HG03439 (cell line): ENCODE data around the gene VASN.

Experiments
- ATAC-seq: cut with Tn5 transposase; IDR thresholded peaks from one replicate; pipeline ENCODE4 v1.9.1; 2021; ENCODE audit warnings: mild to moderate bottlenecking, moderate library complexity; ENCODE audit not compliant: unreplicated experiment

The VASN gene

DNA sequence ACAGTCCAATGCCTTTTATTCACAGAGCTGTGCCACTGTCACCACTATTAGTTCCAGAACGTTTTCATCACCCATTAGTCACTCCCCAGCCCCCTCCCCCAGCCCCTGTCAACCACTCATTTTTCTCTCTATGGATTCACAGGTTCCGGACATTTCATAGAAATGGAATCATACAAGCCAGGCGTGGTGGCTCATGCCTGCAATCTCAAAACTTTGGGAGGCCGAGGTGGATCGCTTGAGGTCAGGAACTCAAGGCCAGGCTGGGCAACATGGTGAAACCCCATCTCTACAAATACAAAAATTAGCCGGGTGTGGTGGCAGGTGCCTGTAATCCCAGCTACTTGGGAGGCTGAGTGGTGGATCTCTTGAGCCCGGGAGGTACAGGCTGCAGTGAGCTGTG is 19.8 kb upstream of the VASN start:
- ATAC-seq = no peak

DNA sequence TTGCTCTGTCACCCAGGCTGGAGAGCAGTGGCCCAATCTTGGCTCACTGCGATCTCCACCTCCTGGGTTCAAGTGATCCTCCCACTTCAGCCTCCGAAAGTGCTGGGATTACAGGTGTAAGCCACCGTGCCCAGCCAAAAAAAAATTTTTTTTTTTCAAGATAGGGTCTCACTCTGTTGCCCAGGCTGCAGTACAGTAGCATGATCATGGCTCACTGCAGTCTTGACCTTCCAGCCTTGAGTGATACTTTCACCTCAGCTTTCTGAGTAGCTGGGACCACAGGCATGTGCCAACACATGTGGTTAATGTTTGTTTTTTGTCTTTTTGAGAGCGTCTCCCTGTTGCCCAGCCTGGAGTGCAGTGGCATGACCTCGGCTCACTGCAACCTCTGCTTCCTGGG is 18.8 kb upstream of the VASN start:
- ATAC-seq = no peak

DNA sequence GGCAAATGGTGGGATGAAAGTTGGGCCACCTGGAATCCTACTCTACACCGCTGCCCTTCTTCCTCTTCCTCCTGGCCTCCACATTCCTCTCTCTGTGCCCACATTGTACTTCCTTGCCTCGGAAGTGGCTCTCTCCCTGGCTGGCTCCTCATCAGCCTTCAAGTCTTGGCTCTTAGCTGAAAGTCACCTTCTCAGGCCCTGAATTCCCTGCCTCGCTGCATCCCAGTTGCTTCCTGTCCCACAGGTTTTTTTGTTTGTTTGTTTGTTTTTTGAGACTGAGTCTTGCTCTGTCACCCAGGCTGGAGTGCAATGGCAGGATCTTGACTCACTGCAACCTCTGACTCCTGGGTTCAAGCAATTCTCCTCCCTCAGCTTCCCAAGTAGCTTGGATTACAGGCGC is 18.0 kb upstream of the VASN start:
- ATAC-seq = no peak

DNA sequence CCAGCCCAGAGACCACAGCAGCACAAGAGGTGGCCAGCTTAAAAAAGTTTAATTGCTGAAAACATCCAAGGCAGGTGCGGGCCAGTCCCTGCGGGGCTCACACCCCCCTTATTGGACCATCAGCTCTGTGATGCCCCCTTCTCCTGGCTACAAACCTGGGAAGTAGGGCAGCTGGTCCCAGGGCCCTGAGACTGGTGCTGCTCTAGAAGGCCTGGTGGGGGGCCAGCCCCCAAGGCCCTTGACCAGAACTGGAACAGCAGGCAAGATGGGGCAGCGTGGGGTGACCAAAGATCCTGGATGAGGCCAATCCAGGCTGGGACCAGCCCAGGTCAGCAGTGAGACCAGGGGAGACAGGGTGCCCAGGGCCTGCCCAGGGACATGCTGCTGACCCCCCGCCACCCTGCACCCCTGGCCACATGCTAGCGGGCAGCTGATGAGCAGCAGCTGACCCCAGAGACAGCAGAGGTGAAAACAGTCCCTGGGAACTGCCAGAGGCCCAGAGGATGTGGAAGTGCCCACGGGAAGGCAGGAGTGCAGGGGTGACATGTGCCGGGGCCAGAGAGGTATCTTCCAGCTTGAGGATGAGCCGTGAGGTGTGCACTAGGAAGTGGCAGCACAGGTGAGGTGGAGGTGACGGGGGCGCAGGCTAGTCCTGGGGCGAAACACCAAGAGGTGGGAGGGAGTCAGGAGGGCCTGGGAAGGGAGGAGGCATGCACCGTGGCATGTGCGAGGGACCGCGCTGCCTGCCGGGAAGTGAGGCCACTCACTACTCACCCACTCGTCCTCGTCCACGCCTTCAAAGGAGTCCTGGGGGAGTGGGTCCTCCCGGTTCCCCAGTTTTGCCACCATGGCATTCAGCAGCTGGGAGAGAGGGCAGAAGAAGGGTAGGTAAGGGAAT is 16.9 kb upstream of the VASN start:
- ATAC-seq = no peak

DNA sequence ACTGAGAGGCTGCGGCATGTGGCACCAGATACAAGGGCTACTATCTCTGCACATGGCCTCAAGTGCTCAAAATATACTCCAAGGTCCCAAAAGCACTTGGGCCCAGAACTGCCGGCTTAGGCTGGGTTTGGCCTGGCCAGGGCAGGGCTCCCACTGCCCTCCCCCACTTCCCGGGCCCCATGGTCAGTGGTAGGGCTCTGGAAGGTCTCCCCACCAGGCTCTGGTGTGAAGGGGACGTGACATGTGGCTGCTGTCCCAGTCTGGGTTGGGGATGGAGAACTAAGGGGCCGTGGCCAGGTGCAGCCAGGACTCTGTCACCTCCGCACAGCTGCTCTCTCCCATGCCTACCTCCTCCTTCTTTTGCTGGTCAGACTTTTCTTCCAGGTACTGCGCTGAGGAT is 14.8 kb upstream of the VASN start:
- no peak for ATAC-seq

DNA sequence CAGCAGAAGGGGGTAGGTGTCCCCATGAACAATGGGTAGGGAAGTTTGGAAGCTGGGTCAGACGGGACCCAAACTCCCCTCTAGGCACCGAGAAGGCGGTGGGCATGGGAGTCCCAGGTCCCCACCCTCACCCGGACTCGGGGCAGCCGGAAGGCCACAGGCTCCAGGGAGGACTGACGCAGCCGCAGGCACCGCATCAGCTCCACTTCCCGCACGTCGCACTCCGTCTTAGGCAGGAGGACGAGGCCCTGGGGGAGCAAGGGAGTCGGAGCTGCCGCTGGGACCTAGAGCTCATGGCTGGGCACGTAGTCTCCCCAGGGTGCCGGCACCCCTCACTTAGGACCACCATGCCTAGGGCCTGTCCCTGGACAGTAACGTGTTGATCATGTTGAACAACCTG is 13.4 kb upstream of the VASN start:
- ATAC-seq = no peak

DNA sequence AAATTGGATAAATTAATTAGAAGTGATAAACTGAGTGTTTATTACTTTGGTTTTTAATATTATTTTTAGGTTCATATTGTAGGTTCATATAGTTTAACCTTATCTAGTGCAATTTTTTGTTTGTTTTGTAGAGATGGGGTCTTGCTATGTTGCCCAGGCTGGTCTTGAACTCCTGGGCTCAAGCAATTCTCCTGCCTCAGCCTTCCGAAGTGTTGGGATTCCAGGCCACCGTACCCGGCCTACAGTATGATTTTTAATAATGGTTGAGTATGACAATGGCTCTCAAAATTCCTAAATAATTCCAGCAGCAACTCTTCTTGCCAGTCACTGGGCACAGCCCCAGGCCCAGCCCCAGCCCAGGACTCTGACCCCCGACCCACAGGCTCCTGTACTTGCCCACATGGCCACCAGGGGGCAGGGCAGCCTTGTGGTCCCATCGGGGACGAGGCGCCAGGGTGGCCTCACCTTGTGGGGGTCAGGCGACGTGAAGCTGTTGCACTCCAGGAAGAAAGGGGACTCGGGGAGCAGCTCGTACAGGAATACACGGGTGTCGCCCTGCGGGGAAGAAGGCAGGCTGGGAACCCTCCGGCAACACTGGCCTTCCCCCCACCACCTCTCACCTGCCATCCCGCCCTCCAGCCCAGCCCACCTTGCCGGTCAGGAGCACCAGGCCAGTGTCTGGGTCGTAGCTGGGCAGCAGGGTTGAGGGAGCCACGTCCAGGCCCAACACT is 12.7 kb upstream of the VASN start:
- ATAC-seq = no peak

DNA sequence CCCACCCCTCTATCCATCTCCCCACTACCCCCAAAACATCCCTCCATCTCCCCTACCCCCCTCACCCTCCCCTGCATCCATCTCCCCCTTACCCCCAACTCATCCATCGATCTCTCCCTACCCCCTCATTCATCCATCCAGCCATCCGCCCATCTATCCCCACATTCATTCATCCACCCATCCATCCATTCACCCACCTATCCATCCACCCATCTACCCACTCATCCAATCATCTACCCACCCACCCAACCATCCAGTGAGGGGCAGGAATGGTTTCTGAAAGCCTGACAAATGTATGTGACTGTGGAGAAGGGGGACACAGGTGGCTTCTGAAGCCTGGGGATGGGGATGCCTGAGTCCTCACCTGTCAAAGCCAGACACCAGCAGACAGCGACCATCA is 11.7 kb upstream of the VASN start:
- ATAC-seq = no peak

DNA sequence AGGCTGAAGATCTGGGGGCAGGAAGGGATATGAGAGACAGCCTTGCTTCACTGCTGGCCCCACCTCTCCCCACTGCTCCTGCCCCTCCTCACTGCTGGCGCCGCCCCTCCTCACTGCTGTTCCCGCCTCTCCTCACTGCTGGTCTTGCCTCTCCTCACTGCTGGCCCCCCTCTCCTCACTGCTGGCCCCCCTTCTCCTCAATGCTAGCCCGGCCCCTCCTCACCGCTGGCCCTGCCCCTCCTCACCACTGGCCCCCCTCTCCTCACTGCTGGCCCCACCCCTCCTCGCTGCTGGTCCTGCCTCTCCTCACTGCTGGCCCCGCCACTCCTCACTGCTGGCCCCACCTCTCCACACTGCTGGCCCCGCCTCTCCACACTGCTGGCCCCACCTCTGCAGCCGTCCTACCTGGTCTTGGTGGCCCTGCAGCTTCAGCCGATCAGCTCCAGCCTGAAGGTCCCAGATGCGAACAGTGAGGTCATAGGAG is 11.1 kb upstream of the VASN start:
- no peak for ATAC-seq

DNA sequence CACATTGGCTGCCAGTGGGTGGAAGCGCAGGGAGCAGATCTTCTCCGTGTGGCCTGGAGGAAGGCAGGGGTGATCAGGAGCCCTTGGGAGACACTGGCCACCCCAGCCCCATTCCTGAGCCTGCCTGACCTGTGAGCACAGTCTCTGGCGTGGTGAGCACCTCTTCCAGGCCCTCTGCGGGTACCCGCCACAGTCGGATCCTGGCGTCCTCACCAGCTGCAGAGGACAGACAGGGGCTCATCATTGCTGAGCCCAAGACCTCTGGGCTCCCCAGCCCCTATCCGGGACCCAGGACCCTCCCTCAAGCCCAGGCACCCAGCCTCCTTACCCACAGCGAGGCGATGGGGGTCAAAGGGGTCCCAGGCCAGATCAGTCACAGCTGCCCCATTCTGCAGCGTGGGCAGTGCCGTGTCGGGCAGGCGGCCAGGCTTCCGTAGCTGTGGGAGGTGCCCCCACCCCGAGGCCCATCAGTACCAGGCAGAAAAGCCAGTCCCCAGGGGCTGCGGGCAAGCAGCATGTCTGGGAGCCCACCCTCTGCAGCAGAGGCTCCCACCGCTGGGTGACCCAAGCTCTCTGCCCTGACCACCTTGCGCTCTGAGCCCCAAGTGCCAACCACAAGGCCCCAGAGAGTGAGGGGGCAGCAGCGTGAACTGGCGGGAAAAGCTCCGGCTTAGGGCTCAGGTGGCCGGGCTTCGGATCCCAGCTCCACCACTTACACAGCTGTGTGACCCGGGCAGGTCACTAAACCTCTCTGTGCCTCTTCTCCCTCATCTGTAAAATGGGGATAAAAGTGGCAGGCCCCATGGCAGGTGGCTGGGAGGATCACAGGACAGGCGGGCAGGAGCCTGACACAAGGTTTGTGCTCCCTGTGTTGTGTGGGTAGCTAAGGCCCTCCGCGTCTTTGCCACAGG is 10.4 kb upstream of the VASN start:
- no peak for ATAC-seq

DNA sequence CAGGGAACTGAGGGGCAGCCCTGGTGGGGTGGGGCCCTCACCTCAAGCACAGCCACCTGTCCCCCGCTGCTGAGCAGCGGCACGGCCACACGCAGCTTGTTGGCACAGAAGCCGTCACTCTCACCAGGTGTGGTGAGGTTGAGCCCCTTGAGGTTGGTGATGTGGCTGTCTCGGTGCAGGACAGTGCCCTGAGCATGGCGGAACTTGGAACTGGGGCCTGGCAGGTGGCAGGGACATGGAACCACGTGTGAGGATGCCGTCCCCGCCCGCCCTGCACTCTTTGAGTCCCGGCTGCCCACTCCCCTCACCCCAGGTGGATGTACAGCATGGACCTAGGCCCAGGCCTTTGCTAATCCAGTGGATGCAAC is 9.7 kb upstream of the VASN start:
- ATAC-seq = no peak

DNA sequence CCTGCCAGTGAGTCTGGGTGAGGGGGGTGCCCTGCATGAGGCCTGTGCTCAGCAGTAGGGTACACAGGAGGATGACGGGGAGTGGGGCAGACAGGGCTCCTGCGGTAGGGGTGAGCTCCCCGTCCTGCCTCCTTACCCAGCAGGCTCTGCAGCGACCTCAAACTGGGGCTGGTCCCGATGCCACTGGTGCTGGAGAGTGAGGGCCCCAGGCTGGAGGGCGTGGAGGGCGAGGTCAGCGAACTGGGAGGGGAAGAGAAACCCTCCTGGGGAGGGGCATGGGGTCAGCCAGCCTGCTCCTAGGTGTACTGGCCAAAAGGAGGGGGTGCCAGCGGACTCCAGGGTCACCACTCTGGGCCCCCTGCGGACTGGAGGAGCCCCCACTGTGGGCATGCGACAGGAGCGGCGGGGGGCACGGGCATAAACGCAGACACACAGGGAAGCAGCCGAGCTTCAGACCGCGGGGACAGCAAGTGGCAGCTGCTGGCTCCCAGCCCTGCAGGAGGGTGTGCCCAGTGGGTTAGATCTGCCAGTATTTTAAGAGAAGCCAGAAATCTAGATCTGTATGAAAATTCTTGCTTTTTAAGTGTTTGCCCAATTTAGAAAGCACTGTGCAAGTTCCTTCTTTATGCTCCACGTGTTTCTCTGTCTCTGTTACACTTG is 9.0 kb upstream of the VASN start:
- no peak for ATAC-seq

DNA sequence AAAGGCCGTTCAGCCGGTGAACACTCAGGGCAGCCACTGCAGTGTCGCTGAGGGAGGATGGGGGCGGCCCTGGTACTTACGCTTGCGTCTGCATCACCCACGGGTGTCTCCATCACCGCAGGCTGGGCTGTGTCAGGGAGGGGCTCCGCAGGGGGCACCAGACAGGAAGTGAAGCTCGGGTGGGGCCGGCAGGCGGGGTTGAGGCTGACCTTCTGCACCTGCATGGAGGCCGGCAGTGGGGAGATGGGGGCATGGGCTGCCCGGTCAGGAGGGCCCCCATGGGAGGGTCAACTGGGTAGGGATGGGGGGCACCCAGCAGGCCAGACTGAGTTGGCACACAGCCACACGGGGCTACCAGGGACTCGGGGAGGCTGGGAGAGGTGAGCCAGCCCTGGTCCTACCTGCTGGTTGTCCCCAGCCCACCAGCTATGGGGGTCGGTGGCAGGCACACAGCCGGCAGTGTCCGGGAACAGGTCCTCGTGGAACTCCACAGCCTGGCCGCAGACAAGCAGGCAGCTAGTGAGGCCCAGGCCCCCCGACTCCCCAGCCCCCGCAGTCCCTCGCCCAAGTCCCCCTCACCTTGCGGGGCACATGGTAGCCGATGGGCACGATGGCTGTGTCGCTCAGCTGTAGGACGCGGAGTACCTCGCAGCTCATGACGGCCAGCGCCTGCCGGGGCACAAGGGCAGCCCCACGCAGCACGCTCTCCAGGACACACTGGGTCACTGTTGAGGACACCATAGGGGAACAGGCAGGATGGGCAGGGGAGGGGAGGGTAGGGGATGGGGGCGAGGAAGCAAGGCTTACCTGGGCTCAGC is 7.2 kb upstream of the VASN start:
- ATAC-seq = no peak

DNA sequence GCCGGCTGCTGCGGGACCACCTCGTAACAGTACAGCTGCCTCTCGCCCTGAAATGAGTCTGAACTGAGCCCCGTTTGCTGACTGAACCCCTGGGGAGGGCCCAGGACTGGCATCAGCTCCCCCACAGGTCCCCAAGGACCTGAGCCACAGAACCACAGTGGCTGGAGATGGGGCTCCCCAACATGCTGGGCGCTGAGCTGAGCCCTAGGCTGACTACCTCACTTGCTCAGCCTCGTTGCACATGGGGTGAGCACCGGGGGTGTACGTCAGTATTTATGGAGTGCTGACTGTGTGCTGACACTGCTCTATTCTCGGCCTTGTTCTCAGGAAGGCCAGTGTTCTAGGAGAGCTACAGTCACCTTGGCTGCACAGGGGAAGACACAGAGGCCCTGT is 6.6 kb upstream of the VASN start:
- ATAC-seq = no peak

DNA sequence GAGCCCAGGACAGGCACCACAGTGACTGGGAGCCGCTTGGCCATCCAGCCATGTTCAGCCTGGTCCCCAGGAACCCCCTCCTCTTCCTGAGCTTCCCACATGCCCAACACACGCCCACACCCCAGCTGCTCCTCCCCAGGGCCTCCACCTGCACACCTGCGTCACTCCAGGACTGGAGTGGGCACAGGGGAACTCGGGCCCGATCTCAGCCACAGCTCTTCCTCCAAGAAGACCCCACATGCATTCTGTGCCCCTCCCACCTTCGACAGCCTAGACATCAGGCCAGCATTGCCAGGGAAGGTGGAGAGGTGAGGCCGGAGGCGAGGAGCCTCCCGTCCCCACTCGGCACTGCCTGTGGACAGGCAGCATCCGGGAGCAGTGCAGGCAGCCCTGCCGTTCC is 6.0 kb upstream of the VASN start:
- ATAC-seq = no peak

DNA sequence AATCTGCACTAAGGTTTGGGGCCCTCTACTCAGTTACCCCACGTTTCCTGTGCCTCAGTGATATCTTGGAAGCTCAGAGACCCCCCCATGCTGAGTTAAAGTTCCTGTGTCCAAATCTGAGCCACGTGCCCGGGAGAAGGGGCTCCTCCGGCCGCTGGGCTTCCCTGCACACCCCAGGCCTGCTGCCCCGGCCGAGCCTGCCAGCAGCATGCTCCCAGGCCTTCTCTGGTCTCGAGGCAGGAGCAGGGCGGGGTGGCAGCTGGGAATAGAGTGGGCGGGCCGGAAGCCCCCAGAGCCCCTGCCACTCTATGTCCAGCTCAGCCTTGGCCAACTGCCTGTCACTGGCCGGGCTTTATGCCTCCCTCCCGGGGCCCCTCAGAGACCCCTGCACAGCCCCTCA is 5.6 kb upstream of the VASN start:
- no peak for ATAC-seq

DNA sequence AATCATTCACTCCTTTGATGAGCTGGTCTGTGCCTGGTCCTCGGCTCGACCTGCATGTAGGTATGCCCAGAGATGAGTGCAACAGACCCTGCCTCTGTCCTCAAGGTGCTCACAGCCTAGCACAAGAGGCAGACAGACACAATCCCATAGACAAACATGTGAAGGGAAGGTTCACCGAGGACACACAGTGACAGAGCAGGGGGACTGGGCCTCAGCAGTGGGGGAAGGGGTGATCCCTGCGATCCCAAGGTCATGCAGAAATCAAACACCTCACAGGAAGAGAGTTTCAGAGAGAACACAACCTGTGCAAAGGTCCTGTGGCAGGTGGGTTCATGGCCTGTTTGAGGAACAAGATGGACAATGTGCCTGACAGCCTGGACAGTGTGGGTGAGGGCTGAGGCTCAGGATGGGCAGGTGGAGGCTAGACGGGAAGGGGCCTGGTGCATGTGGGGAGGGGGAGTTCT is 4.2 kb upstream of the VASN start:
- ATAC-seq = no peak

DNA sequence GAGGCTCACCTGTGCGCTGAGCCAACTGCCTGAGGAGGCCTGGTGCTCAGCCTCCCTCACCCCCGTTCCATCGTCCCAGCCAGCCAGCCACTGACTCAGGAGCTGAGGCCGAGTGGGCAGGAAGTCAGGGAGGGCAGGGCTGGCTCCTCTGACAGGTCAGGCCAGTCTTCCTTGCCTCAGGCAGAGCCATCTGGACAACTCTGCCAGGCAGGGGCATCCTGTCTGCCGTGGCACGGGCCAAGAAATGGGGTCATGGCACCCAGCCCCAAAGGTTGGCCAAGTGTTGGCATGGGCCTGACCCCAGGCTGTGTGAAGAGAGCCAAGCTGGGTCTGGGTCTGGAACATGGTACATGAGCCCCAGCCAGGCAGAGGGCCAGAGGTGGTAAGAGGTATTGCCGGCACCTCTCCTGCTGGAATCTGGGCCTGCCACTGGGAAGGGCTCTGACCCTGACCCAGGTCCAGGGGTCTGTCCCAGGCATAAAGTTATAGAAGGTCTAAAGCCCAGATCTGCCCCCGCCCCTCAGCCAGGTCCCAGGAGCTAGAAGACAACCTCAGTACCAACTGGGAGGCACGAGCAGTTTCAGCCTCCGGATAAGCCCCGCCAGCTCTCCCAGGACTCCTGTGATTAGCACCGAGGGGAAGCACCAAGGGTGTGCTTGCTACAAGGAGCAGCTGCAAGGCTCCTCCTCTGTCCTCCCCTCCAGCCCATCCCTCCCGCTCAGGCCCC is 2.5 kb upstream of the VASN start:
- ATAC-seq = no peak

DNA sequence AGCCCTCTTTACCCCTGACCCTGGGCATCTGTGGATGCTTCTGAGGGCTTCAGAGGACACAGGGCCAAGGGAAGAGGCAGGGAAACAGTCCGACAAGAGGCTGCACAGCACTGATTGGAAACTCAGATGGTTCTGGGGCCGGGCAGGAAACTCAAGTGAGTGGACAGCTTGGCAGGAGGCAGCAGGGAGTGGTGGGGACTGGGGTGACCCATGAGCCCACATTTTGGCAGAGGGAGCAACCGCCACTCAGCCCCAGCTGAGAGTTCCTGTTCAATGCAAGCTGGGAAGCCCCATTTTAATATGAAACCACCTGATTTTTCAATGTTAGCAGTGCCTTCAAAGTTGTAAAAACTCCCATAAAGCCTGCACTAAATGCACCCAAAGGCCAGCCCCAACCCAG is 1.5 kb upstream of the VASN start:
- ATAC-seq = no peak
